HG03342 (cell line): ENCODE results near the gene PRRT1.
A peak's percentile ranks its signal among the peaks of the same experiment; 100 is the strongest.

Source experiments
- ATAC-seq: cut with Tn5 transposase; IDR thresholded peaks from one replicate; pipeline ENCODE4 v1.9.1; 2021; ENCODE audit warnings: mild to moderate bottlenecking, moderate library complexity; ENCODE audit not compliant: unreplicated experiment

PRRT1 gene

GRCh38 chr6:32127717-32128592, 23.8 kb downstream of the PRRT1 start, which contains the start of gene ATF6B:
Gene ATF6B, minus strand, starts transcription at chr6:32128246. Its CDS starts 39 bp downstream, at chr6:32128207.
- peak; percentile 87 for ATAC-seq

GRCh38 chr6:32127409-32127716, 24.4 kb downstream of the PRRT1 start:
- ATAC-seq = no peak

GRCh38 chr6:32126880-32127279, 24.9 kb downstream of the PRRT1 start:
- ATAC-seq = no peak

GRCh38 chr6:32123681-32124080, 28.1 kb downstream of the PRRT1 start:
- ATAC-seq = no peak

- no peak for ATAC-seq
Observed at GRCh38 chr6:32120573-32121059, 31.1 kb downstream of the PRRT1 start.

- no peak for ATAC-seq
Observed at GRCh38 chr6:32118782-32119628, 32.7 kb downstream of the PRRT1 start.

- ATAC-seq = no peak
Observed at GRCh38 chr6:32117461-32117860, 34.3 kb downstream of the PRRT1 start.

- no peak for ATAC-seq
Observed at GRCh38 chr6:32116674-32117073, 35.1 kb downstream of the PRRT1 start.

- no peak for ATAC-seq
Observed at GRCh38 chr6:32115623-32116022, 36.1 kb downstream of the PRRT1 start.

GRCh38 chr6:32114796-32115195, 36.9 kb downstream of the PRRT1 start:
- no peak for ATAC-seq

GRCh38 chr6:32113386-32114352, 38.1 kb downstream of the PRRT1 start:
- no peak for ATAC-seq

GRCh38 chr6:32112431-32112980, 39.2 kb downstream of the PRRT1 start:
- ATAC-seq = no peak

GRCh38 chr6:32111424-32112066, 40.2 kb downstream of the PRRT1 start:
- ATAC-seq = no peak

- ATAC-seq = no peak
Observed at GRCh38 chr6:32110632-32111031, 41.1 kb downstream of the PRRT1 start.

GRCh38 chr6:32109765-32110160, 42.0 kb downstream of the PRRT1 start:
- ATAC-seq = no peak

- no peak for ATAC-seq
Observed at GRCh38 chr6:32109114-32109764, 42.5 kb downstream of the PRRT1 start, which contains the start of gene TNXB. Gene TNXB, minus strand, starts transcription at chr6:32109338. Its CDS starts 11,140 bp downstream, at chr6:32098198.

- no peak for ATAC-seq
Observed at GRCh38 chr6:32108727-32109113, 43.0 kb downstream of the PRRT1 start.

GRCh38 chr6:32108094-32108627, 43.6 kb downstream of the PRRT1 start:
- no peak for ATAC-seq

GRCh38 chr6:32107406-32107805, 44.3 kb downstream of the PRRT1 start:
- no peak for ATAC-seq
